ENCODE measurements around the gene SCMH1.

SCMH1 gene

DNA sequence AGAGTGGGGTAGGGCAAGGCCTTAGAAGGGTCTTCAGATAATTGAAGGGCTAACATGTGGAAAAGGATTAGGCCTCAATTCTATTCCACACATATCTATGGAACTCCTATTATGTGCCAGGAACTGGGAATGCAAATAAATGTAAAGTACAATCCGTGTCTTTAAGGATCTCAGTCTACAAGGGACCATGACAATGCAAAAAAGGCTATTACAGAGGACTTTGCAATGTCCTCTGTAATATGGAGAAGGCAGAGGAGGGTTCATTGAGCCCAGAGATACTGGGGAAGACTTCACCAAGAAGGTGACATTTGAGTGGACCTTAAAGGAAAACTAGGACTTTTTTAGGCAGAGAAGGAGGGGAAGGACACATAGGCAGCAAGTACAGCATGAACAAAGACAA lies 4.5 kb upstream of the SCMH1 start:
- Histone ChIP-seq H3K27me3 (ENCODE audit: insufficient read depth, low read length) (no peaks in the 10 kb centered on the region), H4K20me1 (ENCODE audit: insufficient read depth, low read length) (no peaks in the 10 kb centered on the region), H3F3A (ENCODE audit: insufficient read depth, low read length) (no peaks in the 10 kb centered on the region), H3K4me3 (ENCODE audit: low read depth, low read length, poor library complexity, severe bottlenecking) (no peak overlapping the region), H2AFZ (ENCODE audit: low read length) (no peak overlapping the region), H3K36me3 (ENCODE audit: insufficient read depth, low read length) (no peaks in the 10 kb centered on the region), H3K9me3 (ENCODE audit: low read length) (no peaks in the 10 kb centered on the region), H3K27ac (ENCODE audit: low read depth, low read length, poor library complexity, severe bottlenecking) (no peak overlapping the region), H3K4me2 (ENCODE audit: low read length) (no peak overlapping the region), H3K9ac (ENCODE audit: low read length) (no peak overlapping the region), H3K4me1 (ENCODE audit: insufficient read depth, low read length, severe bottlenecking) (peaks cover 14% of the 10 kb centered on the region), H3K9me2 (ENCODE audit: low read depth, low read length) (no peaks in the 10 kb centered on the region), H3K79me2 (ENCODE audit: insufficient read depth, low read length) (no peaks in the 10 kb centered on the region)
- no peak for TF ChIP-seq EZH2 (IDR thresholded peaks at IDR 0.05; ENCODE audit: borderline replicate concordance, low read length)
- TF ChIP-seq, protein P1, sequence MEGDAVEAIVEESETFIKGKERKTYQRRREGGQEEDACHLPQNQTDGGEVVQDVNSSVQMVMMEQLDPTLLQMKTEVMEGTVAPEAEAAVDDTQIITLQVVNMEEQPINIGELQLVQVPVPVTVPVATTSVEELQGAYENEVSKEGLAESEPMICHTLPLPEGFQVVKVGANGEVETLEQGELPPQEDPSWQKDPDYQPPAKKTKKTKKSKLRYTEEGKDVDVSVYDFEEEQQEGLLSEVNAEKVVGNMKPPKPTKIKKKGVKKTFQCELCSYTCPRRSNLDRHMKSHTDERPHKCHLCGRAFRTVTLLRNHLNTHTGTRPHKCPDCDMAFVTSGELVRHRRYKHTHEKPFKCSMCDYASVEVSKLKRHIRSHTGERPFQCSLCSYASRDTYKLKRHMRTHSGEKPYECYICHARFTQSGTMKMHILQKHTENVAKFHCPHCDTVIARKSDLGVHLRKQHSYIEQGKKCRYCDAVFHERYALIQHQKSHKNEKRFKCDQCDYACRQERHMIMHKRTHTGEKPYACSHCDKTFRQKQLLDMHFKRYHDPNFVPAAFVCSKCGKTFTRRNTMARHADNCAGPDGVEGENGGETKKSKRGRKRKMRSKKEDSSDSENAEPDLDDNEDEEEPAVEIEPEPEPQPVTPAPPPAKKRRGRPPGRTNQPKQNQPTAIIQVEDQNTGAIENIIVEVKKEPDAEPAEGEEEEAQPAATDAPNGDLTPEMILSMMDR (IDR thresholded peaks at IDR 0.05; ENCODE audit: low read length), result no peak

- H3K36me3 ChIP-seq (ENCODE audit: insufficient read depth, low read length), result no peaks in the 10 kb centered on the region
- H4K20me1 ChIP-seq (ENCODE audit: insufficient read depth, low read length), result no peaks in the 10 kb centered on the region
- no peaks in the 10 kb centered on the region for H3K9me3 ChIP-seq (ENCODE audit: low read length)
- no peak overlapping the region for H3K4me2 ChIP-seq (ENCODE audit: low read length)
- H3F3A ChIP-seq (ENCODE audit: insufficient read depth, low read length), result peaks cover 5% of the 10 kb centered on the region
- H3K4me3 ChIP-seq (ENCODE audit: low read depth, low read length, poor library complexity, severe bottlenecking), result no peak overlapping the region
- H3K9me2 ChIP-seq (ENCODE audit: low read depth, low read length), result no peaks in the 10 kb centered on the region
- H3K27ac ChIP-seq (ENCODE audit: low read depth, low read length, poor library complexity, severe bottlenecking), result no peak overlapping the region
- TF ChIP-seq, protein P1 (IDR thresholded peaks at IDR 0.05; ENCODE audit: low read length), result no peak
- TF ChIP-seq EZH2 (IDR thresholded peaks at IDR 0.05; ENCODE audit: borderline replicate concordance, low read length), result no peak
- H3K4me1 ChIP-seq (ENCODE audit: insufficient read depth, low read length, severe bottlenecking), result peaks cover 20% of the 10 kb centered on the region
- H2AFZ ChIP-seq (ENCODE audit: low read length), result no peak overlapping the region
- H3K9ac ChIP-seq (ENCODE audit: low read length), result no peak overlapping the region
- no peaks in the 10 kb centered on the region for H3K79me2 ChIP-seq (ENCODE audit: insufficient read depth, low read length)
- no peaks in the 10 kb centered on the region for H3K27me3 ChIP-seq (ENCODE audit: insufficient read depth, low read length)
Observed at GRCh38 chr1:41245659-41246058, 3.6 kb upstream of the SCMH1 start.

DNA sequence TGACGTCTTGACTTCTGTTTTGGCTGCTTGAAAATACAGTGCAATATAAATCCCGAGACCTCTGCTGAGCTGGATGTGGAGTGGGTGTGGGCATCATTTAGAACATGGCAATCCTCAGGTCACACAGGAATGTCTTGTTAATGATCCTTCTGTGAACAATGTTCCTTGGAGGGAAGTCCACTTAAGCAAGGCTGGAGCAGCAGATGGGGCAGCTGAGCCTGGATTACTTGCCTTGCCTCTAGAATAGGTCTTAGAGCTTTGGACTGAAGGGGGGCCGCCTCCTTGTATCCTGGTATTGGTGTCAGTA lies 926 bp upstream of the SCMH1 start:
- Histone ChIP-seq H3K9me2 (ENCODE audit: low read depth, low read length) (no peaks in the 10 kb centered on the region), H3K4me2 (ENCODE audit: low read length) (peak overlapping the region; percentile 64), H3K79me2 (ENCODE audit: insufficient read depth, low read length) (no peaks in the 10 kb centered on the region), H3K4me1 (ENCODE audit: insufficient read depth, low read length, severe bottlenecking) (peaks cover 27% of the 10 kb centered on the region), H3K36me3 (ENCODE audit: insufficient read depth, low read length) (no peaks in the 10 kb centered on the region), H3K27me3 (ENCODE audit: insufficient read depth, low read length) (no peaks in the 10 kb centered on the region), H3K9ac (ENCODE audit: low read length) (peak overlapping the region; percentile 64), H3K27ac (ENCODE audit: low read depth, low read length, poor library complexity, severe bottlenecking) (peak overlapping the region; percentile 57), H3K4me3 (ENCODE audit: low read depth, low read length, poor library complexity, severe bottlenecking) (peak overlapping the region; percentile 64), H3F3A (ENCODE audit: insufficient read depth, low read length) (peaks cover 9% of the 10 kb centered on the region), H2AFZ (ENCODE audit: low read length) (no peak overlapping the region), H3K9me3 (ENCODE audit: low read length) (no peaks in the 10 kb centered on the region), H4K20me1 (ENCODE audit: insufficient read depth, low read length) (no peaks in the 10 kb centered on the region)
- TF ChIP-seq EZH2 (IDR thresholded peaks at IDR 0.05; ENCODE audit: borderline replicate concordance, low read length), result no peak
- TF ChIP-seq, protein P1 (IDR thresholded peaks at IDR 0.05; ENCODE audit: low read length), result no peak
